Lower lobe of right lung (tissue), 2 donors: ENCODE results near the gene NINL. TPM values are rescaled to one million over a fixed set of nuclear protein-coding genes. Genes with fewer than 3 reads are reported as not detected.

Experiments
- ATAC-seq, 2 donors: fragments of 200-7000 bp; cut with Tn5 transposase; one replicate each; pipeline ENCODE4 v1.9.1; 2020 to 2022; ENCODE audit warnings: mild to moderate bottlenecking in 2 of 2, moderate library complexity in 2 of 2
- DNase-seq: peaks from one replicate; pipeline ENCODE4 v3.0.0-alpha.2; 2020
- H3K27ac ChIP-seq: fragments of 200-600 bp; one replicate; pipeline ENCODE4 v1.8.0; 2022
- H3K27me3 ChIP-seq: fragments of 200-600 bp; one replicate; pipeline ENCODE4 v1.8.0; 2022; ENCODE audit warnings: low read depth
- H3K36me3 ChIP-seq: fragments of 200-600 bp; one replicate; pipeline ENCODE4 v1.8.0; 2022; ENCODE audit warnings: mild to moderate bottlenecking
- H3K4me1 ChIP-seq: fragments of 200-600 bp; one replicate; pipeline ENCODE4 v1.8.0; 2022
- H3K4me3 ChIP-seq: fragments of 200-600 bp; one replicate; pipeline ENCODE4 v1.8.0; 2022; ENCODE audit warnings: mild to moderate bottlenecking
- H3K9me3 ChIP-seq: fragments of 200-600 bp; one replicate; pipeline ENCODE4 v1.8.0; 2022
- intact Hi-C: fragments of 100-400 bp; cut with DNase I; formaldehyde crosslinking; loops from one replicate; pipeline ENCODE4 v1.11.0; 2022
- total RNA-seq: library from RNA; stranded (reverse); fragmentation: NEBNext Ultra II Directional; extraction: Animal tissue kit (Norgen Biotek cat#: 25700); gene quantifications from one replicate; pipeline ENCODE4 v1.2.1, GENCODE V29; 2021
- TF ChIP-seq, protein P1 (sequence below): fragments of 200-600 bp; IDR thresholded peaks from one replicate; pipeline ENCODE4 v1.8.0; 2022; ENCODE audit warnings: antibody characterized with exemption, mild to moderate bottlenecking
- donor health status: DM: no; HTN: yes; CAD: no; lungs with severe emphysema.

NINL gene
- total RNA-seq, 1 donor from 2014 or later: 10.7 TPM

DNA sequence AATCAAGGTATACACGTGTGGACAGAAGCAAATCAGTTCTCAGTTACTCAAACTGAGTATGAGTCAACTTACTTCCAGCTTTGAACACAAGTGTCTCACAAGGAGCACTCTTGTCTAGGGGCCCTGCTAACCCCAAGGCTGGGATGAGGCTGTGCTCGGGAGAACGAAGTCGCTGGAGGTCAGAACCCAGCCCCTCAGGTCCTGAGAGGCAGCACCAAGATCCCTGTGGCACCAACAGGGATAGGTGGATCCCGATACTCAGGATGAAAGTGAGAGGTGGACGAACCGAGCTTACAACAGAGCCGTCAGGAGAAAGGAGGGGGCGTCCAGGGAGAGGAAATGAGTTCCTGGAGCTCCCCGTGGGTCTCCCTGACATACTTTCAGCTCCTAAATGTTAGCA, 92.2 kb downstream of the NINL start:
- DNase-seq (no peak), ATAC-seq (no peak)

DNA sequence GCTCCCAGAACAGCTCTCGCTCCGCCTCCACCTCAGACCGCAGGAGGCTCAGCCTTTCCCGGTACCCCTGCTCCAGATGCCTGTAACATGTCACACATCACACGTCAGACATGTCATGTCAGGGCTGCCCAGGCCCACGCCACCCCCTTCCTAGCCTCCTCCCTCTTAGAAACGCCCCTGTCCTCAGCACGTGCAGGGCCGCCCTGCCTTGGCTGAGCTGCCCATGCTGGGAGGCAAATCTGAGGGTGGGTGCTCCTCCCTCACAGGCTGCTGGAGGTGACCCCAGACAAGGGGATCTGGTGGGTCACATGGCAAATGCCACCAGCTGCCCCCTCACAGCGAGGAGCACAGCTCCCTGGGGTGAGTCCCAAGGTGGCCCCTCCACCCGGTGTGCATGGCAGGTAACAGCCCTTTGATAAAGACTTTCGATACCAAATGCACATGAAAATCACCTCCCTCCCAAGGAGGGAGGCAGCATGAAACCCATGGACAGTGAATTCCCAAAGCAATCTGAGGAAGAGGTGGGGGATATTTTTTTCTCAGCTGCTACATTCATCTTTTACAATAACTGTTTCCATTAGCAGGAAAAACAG, 93.8 kb downstream of the NINL start:
- Histone ChIP-seq H3K27me3 (no peaks in the 10 kb centered on the region), H3K4me3 (no peak overlapping the region), H3K27ac (no peak overlapping the region), H3K4me1 (no peaks in the 10 kb centered on the region), H3K9me3 (no peaks in the 10 kb centered on the region), H3K36me3 (peaks cover 5% of the 10 kb centered on the region)
- DNase-seq: no peak
- TF ChIP-seq, protein P1, sequence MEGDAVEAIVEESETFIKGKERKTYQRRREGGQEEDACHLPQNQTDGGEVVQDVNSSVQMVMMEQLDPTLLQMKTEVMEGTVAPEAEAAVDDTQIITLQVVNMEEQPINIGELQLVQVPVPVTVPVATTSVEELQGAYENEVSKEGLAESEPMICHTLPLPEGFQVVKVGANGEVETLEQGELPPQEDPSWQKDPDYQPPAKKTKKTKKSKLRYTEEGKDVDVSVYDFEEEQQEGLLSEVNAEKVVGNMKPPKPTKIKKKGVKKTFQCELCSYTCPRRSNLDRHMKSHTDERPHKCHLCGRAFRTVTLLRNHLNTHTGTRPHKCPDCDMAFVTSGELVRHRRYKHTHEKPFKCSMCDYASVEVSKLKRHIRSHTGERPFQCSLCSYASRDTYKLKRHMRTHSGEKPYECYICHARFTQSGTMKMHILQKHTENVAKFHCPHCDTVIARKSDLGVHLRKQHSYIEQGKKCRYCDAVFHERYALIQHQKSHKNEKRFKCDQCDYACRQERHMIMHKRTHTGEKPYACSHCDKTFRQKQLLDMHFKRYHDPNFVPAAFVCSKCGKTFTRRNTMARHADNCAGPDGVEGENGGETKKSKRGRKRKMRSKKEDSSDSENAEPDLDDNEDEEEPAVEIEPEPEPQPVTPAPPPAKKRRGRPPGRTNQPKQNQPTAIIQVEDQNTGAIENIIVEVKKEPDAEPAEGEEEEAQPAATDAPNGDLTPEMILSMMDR: no peak
- ATAC-seq: no peak
- intact Hi-C loops: no loop called here

More for the DNA sequence above, 92.2 kb downstream of the NINL start:
- Histone ChIP-seq H3K4me1 (no peaks in the 10 kb centered on the region), H3K36me3 (peaks cover 5% of the 10 kb centered on the region), H3K27me3 (no peaks in the 10 kb centered on the region), H3K27ac (no peak overlapping the region), H3K9me3 (no peaks in the 10 kb centered on the region), H3K4me3 (no peak overlapping the region)
- intact Hi-C loops: no loop called here
- TF ChIP-seq, protein P1: no peak

DNA sequence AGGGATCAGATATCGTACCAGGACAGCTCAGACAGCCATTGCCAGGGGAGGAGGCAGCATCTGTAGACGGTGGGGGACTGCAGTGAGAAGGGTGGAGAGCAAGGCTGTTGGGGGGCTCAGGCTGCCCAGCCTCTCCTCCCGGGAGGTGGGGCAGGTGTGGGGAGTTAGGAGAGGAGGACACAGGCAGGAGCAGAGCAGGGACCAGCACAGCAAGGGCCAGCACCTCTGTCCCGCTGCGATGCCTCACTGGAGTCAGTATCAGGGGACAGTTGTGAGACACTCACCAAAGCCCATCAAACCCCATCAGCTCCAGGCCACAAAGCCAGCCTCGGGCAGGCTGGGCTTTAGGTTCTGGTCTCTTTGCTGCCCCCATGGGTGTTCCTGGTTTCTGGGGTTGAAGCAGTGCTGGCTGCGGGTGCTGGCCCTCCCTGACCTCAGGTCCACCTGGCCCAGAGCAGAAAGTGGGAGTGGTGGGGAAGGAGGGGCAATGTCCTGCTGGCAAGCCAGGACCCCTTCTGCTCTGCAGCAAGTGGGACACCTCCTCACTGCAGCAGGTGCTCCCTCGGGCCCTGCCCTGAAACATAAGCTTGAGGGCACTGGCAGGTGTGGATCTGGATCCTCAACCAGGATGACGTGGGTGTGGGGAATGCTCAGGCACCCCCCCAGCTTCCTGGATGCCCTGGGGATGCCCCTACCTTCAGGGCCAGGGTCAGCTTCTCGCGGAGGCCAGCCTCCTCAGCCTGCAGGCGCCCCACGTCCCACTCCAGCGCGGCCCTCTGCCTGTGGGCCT, 94.5 kb downstream of the NINL start:
- TF ChIP-seq, protein P1: no peak

DNA sequence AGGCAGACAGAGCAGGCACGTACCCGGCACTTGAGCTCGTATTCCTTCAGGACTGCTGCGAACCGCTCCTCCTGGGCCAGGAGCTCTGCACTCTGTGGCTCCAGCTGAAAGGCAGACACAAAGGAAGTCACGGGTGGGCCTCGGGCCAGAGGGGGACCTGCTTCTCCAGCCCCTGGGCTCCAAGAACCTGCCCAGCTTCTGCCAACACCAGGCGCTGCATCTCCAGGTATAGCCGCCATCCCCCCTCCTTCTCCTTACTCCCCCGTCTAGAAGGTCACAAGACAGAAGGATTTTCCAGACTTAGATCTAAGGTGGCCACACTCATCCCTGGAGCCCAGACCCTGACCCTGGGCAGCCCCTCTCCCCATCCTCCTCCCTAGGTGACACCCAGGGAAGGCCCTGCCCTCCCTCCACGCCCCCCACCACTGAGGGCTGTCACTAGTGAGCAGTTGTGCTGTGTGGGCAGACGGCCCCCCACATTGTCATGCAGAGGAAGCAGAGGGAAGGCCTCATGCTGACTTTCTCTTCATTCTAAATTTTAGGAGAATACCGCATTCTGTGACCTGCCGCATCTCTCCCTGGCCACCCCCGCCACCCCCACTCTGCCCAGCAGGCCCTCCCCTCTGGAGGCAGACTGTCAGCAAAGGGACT, 96.0 kb downstream of the NINL start:
- H3K27ac ChIP-seq: no peak overlapping the region
- no peak for DNase-seq
- no peak overlapping the region for H3K4me3 ChIP-seq
- no peak for ATAC-seq
- no peaks in the 10 kb centered on the region for H3K4me1 ChIP-seq
- intact Hi-C loops: no loop called here
- peaks cover 5% of the 10 kb centered on the region for H3K36me3 ChIP-seq
- no peaks in the 10 kb centered on the region for H3K27me3 ChIP-seq
- TF ChIP-seq, protein P1: no peak
- no peaks in the 10 kb centered on the region for H3K9me3 ChIP-seq

More for the DNA sequence above, 94.5 kb downstream of the NINL start:
- H3K27me3 ChIP-seq: no peaks in the 10 kb centered on the region
- H3K9me3 ChIP-seq: no peaks in the 10 kb centered on the region
- peak in 1 of 2 donors; percentile 9 for ATAC-seq
- no peaks in the 10 kb centered on the region for H3K4me1 ChIP-seq
- intact Hi-C loops: no loop called here
- H3K27ac ChIP-seq: no peak overlapping the region
- H3K4me3 ChIP-seq: no peak overlapping the region
- peaks cover 5% of the 10 kb centered on the region for H3K36me3 ChIP-seq
- no peak for DNase-seq

DNA sequence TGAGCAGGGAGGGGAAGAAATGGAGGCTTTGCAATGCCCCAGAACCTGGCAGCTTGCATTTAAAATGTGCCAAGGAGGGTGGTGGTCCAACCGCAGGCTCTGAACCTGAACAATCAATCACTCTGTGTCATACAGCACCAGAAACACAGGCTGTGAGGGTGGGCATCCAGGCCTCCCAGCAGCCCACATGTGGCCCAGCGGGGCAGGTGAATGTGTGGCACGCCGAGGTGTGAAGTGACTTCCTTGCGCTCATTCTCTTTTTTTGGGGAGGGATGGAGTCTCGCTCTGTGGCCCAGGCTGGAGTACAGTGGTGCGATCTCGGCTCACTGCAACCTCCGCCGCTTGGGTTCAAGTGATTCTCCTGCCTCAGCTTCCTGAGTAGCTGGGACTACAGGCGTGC, 97.4 kb downstream of the NINL start:
- intact Hi-C loops: no loop called here
- Histone ChIP-seq H3K9me3 (no peaks in the 10 kb centered on the region), H3K36me3 (peaks cover 5% of the 10 kb centered on the region), H3K27me3 (no peaks in the 10 kb centered on the region), H3K27ac (no peak overlapping the region), H3K4me3 (no peak overlapping the region), H3K4me1 (no peaks in the 10 kb centered on the region)
- TF ChIP-seq, protein P1: no peak
- DNase-seq (no peak), ATAC-seq (no peak)
